HepG2 (cell line): Measurements from ENCODE around the gene RPEL1. TPM values are rescaled to one million over a fixed set of nuclear protein-coding genes. Genes with fewer than 3 reads are reported as not detected.

Experiments used
- ASH2L ChIP-seq: fragments of 300-600, 200-600 bp; sonication (generic); IDR thresholded peaks from 2 replicates; pipeline ENCODE4 v1.7.0; 2017; ENCODE audit warnings: low read depth, mild to moderate bottlenecking, moderate library complexity, mixed read lengths, low read length; ENCODE audit not compliant: insufficient read length
- GTF3A ChIP-seq: sonication (generic); formaldehyde crosslinking; conservative IDR thresholded peaks from 2 replicates; pipeline ENCODE4 v1.4.0; 2020; ENCODE audit warnings: mild to moderate bottlenecking, missing genetic modification reagents
- HIC2 ChIP-seq: sonication (generic); formaldehyde crosslinking; IDR thresholded peaks from 2 replicates; pipeline ENCODE4 v1.9.0; 2022; ENCODE audit warnings: low read depth, missing genetic modification reagents
- KLF16 ChIP-seq, 2 experiments: sonication (generic) in 1 of 2; formaldehyde crosslinking in 1 of 2; IDR thresholded peaks; 2 replicates each; pipeline versions ENCODE4 v1.6.1 to v1.8.0; 2016 to 2023; ENCODE audit warnings: missing genetic modification reagents in 2 of 2, missing compliant biosample characterization in 1 of 2
- NCOA1 ChIP-seq: sonication (generic); formaldehyde crosslinking; IDR thresholded peaks from 2 replicates; pipeline ENCODE4 v1.9.0; 2021; ENCODE audit warnings: missing genetic modification reagents
- PRDM4 ChIP-seq: sonication (generic); formaldehyde crosslinking; IDR thresholded peaks from 2 replicates; pipeline ENCODE4 v1.9.0; 2021; ENCODE audit warnings: missing genetic modification reagents, borderline replicate concordance
- PTBP1 ChIP-seq: fragments of 200-400 bp; formaldehyde crosslinking; IDR thresholded peaks from 2 replicates; pipeline ENCODE4 v1.6.1; 2018; ENCODE audit warnings: low read length, low read depth; ENCODE audit not compliant: poor library complexity, severe bottlenecking
- RNF219 ChIP-seq: sonication (generic); formaldehyde crosslinking; IDR thresholded peaks from 2 replicates; pipeline ENCODE4 v1.5.0; 2020; ENCODE audit warnings: mild to moderate bottlenecking, missing genetic modification reagents
- SATB2 ChIP-seq: sonication (generic); formaldehyde crosslinking; IDR thresholded peaks from 2 replicates; pipeline ENCODE4 v1.5.0; 2020; ENCODE audit warnings: missing genetic modification reagents
- SMAD3 ChIP-seq: sonication (generic); formaldehyde crosslinking; IDR thresholded peaks from 2 replicates; pipeline ENCODE4 v1.4.0; 2020; ENCODE audit warnings: missing genetic modification reagents
- TCF12 ChIP-seq, 2 experiments: fragments of 450-650 bp in 1 of 2; sonication (generic) in 1 of 2; formaldehyde crosslinking in 1 of 2; IDR thresholded peaks; 2 replicates each; pipeline versions ENCODE4 v1.6.1 to v1.8.0; 2017 to 2022; ENCODE audit warnings: antibody characterized with exemption in 1 of 2, mild to moderate bottlenecking in 1 of 2, missing genetic modification reagents in 1 of 2, moderate library complexity in 1 of 2
- TFAP4 ChIP-seq: sonication (generic); IDR thresholded peaks from 2 replicates; pipeline ENCODE4 v1.6.1; 2016; ENCODE audit warnings: low read depth, borderline replicate concordance
- ZBTB14 ChIP-seq: sonication (generic); formaldehyde crosslinking; IDR thresholded peaks from 2 replicates; pipeline ENCODE4 v1.4.0; 2020; ENCODE audit warnings: missing genetic modification reagents
- ZFP90 ChIP-seq: sonication (generic); formaldehyde crosslinking; IDR thresholded peaks from 2 replicates; pipeline ENCODE4 v1.8.0; 2022; ENCODE audit warnings: missing genetic modification reagents, mild to moderate bottlenecking, inconsistent platforms, borderline replicate concordance
- ZNF451 ChIP-seq: sonication (generic); formaldehyde crosslinking; IDR thresholded peaks from 2 replicates; pipeline ENCODE4 v1.5.0; 2020; ENCODE audit warnings: mild to moderate bottlenecking, missing genetic modification reagents
- ZNF550 ChIP-seq: sonication (generic); formaldehyde crosslinking; IDR thresholded peaks from 2 replicates; pipeline ENCODE4 v1.4.0; 2020; ENCODE audit warnings: mild to moderate bottlenecking, missing genetic modification reagents, borderline replicate concordance
- ZNF580 ChIP-seq: IDR thresholded peaks from 2 replicates; pipeline ENCODE4 v1.6.1; 2016; ENCODE audit warnings: low read depth, borderline replicate concordance
- ZNF773 ChIP-seq: sonication (generic); formaldehyde crosslinking; IDR thresholded peaks from 2 replicates; pipeline ENCODE4 v1.4.0; 2020; ENCODE audit warnings: missing genetic modification reagents, borderline replicate concordance
- polyA plus RNA-seq, 8 experiments: library from polyadenylated mRNA; depleted of rRNA in 3 of 8; stranded (reverse) in 7 of 8; unstranded in 1 of 8; fragments of >200 nt; fragmentation: Illumina TruSeq in 4 of 8; extraction: Trizol in 4 of 8; gene quantifications; 2 replicates each; pipeline versions ENCODE4 v1.2.1 to v1.2.3, GENCODE V29; 2011 to 2016; ENCODE audit warnings: low read depth in 4 of 8, missing spikeins in 1 of 8, mixed read lengths in 1 of 8; ENCODE audit not compliant: insufficient read depth in 1 of 8
- total RNA-seq, 5 experiments: library from RNA; depleted of rRNA; stranded (reverse); fragments of >200 nt; fragmentation: Illumina TruSeq; extraction: Trizol; gene quantifications; 2 replicates each; pipeline ENCODE4 v1.2.3, GENCODE V29; 2016; ENCODE audit warnings: low read depth in 1 of 5

RPEL1 gene
- total and polyA plus RNA-seq, 2 of the 13 experiments (the other 11 are each of a cell fraction or from before 2014, with no cell fraction given): 0.04 to 0.07 TPM

- TF ChIP-seq SATB2 (CRISPR knock-in tag) (no peak), RNF219 (CRISPR knock-in tag) (no peak), HIC2 (CRISPR knock-in tag) (no peak), KLF16 (CRISPR knock-in tag; IDR thresholded peaks at IDR 0.05) (no peak), ZFP90 (CRISPR knock-in tag) (no peak), ZNF773 (CRISPR knock-in tag) (no peak), PRDM4 (CRISPR knock-in tag) (no peak), GTF3A (CRISPR knock-in tag) (no peak), ZNF550 (CRISPR knock-in tag) (no peak), ZBTB14 (CRISPR knock-in tag) (no peak), TFAP4 (peak; percentile 15; the same call in 1 of the 2 replicates), SMAD3 (CRISPR knock-in tag) (no peak), PTBP1 (no peak), TCF12 (IDR thresholded peaks at IDR 0.05) (no peak), TCF12 (CRISPR knock-in tag; IDR thresholded peaks at IDR 0.05) (no peak), NCOA1 (no peak), ZNF451 (CRISPR knock-in tag) (no peak), ZNF580 (no peak), ASH2L (no peak)
Measured at GRCh38 chr10:103232772-103233488, 12.8 kb upstream of the RPEL1 start (continued).
